CD4-positive, alpha-beta T cell treated with Interferon alpha-2 for 1 hour (primary cell): ENCODE data around the gene DUSP28.

Experiments
- DNase-seq, 2 donors: peaks; one replicate each; pipeline ENCODE4 v3.0.0-alpha.2; 2020 to 2022

DUSP28 gene

DNA sequence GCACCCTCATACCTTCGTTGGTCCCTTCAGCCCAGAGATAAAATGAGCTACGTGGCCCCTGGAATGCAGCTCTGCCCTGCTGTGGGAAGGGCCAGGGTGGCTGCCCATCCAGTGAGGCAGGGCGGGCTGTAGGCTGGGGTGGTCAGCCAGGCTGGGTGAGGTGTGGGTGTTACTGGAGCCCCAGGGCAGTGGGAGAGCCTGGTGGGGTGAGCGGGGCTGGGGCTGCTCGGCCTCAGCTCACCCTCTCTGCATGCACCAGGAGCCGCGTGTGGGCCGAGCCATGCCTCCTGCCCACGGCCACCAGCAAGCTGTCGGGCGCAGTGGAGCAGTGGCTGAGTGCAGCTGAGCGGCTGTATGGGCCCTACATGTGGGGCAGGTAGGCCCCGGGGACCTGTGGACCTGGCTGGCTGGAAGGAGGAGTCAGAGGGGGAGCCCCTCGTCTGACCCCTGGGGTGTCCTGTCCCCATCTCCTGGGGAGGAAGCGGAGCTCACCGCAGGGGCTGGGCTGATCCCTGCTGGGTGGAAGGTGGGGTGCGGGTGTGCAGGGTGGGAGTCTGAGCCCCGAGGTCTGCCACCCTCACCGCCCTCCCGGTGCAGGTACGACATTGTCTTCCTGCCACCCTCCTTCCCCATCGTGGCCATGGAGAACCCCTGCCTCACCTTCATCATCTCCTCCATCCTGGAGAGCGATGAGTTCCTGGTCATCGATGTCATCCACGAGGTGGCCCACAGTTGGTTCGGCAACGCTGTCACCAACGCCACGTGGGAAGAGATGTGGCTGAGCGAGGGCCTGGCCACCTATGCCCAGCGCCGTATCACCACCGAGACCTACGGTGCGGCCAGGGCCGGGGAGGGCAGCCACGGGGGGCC, 13.6 kb downstream of the DUSP28 start:
- DNase-seq, result no peak

DNA sequence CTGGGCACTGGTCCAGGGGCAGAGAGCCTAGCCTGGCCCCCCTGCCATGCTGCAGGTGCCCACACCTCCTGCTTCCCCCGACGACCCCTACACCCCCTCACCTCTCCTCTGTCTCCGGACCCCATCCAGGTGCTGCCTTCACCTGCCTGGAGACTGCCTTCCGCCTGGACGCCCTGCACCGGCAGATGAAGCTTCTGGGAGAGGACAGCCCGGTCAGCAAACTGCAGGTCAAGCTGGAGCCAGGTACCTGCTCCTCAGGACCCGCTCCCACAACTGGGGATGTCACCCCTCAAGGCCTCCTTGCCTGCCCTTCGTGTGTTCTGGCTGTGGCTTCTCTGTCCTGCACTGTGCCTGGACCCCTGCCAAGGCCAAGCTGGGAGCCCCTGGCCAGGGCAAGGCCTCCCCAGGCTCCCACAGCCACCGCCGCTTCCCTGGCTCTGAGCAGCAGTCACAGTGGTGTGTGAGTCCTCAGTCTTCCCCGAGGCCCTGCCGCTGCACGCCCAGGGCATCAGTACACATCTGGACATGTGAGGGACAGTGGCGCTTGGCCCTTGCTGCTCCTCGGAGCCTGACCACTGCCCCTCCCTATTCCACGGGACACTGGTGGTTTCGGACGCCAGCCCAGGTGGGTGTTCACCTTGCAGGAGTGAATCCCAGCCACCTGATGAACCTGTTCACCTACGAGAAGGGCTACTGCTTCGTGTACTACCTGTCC, 14.4 kb downstream of the DUSP28 start:
- no peak for DNase-seq

GRCh38 chr2:240575101-240575965, 15.2 kb downstream of the DUSP28 start:
- DNase-seq, result no peak

GRCh38 chr2:240576036-240576435, 15.9 kb downstream of the DUSP28 start:
- DNase-seq, result no peak

DNA sequence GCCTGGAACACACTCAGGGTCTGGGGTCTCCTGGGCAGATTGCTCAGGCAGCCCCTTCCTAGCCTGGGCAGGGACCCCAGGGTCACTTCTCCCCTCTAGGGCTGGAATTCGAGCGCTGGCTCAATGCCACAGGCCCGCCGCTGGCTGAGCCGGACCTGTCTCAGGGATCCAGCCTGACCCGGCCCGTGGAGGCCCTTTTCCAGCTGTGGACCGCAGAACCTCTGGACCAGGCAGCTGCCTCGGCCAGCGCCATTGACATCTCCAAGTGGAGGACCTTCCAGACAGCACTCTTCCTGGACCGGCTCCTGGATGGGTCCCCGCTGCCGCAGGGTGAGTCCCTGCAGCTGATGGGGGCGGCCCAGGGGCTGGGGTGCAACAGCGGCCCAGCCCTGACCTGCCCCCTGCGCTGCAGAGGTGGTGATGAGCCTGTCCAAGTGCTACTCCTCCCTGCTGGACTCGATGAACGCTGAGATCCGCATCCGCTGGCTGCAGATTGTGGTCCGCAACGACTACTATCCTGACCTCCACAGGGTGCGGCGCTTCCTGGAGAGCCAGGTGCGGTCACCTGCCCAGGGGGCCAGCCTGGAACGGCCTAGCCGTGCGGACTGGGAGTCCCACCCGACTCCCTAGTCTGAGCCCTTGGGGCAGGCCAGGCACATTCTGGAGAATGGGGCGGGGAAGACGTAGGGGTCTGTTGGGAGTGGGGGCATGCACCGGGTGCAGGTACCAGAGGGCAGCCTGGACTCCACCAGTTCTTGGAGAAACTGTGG, 16.5 kb downstream of the DUSP28 start:
- no peak for DNase-seq

- no peak for DNase-seq
Observed at GRCh38 chr2:240577281-240578109, 17.3 kb downstream of the DUSP28 start.

GRCh38 chr2:240578110-240578450, 17.9 kb downstream of the DUSP28 start:
- no peak for DNase-seq

GRCh38 chr2:240578488-240578887, 18.3 kb downstream of the DUSP28 start:
- DNase-seq, result no peak

DNA sequence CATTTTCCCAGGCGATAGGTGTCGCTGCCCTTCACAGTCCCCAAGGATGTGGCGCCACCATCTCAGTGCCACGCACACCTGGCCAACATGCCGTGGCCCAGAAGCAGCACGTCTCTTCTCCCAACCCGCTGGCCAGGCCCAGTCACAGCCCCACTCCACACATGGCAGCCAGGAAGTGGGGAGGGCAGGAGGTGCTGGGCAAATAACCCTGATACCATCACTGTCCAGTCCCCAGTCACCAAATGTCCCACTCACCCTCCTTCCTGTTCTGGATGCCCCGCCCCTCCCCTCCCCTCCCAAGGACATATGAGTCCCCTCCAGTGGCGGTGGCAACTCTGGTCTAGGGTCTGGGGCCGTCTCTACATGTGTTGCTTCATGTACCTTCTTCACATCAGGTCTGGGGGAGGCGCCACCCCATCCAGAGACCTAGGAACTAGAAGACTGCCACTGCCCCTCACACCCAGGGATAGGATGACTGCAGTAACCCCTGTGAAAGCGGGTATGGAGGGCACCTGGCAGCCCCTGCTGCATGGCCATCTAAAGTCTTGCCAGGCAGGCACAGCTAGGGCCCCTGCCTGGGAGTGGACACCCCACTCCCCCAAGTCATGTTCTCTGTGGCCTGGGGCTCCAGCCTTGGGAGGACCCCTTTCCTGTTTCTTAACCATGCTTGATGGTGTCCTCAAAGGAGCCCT, 19.1 kb downstream of the DUSP28 start:
- no peak for DNase-seq

GRCh38 chr2:240579771-240580614, 19.8 kb downstream of the DUSP28 start:
- peak; percentile 69 to 86 for DNase-seq

- no peak for DNase-seq
Observed at GRCh38 chr2:240581811-240582210, 21.7 kb downstream of the DUSP28 start.

DNA sequence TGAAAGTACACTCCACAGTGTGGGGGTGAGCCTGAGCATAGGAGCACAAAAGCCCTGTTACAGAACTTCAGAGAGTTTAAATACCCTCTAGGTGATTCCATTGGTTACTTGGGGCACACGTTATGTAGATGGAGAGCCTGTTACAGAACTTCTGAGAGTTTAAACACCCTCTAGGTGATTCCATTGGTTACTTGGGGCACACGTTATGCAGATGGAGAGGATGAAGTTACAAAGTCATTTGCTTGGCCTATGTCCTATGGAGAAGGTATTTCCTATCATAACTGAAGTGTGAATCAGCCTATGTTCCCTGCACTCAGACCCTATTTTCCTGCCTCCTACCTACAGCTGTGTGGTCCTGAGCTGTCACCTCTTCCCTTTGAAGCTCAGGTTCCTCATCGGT, 22.6 kb downstream of the DUSP28 start:
- DNase-seq, result no peak

GRCh38 chr2:240583774-240584173, 23.6 kb downstream of the DUSP28 start:
- DNase-seq, result no peak

GRCh38 chr2:240584486-240585031, 24.4 kb downstream of the DUSP28 start:
- peak in 1 of 2 donors; percentile 54 for DNase-seq

GRCh38 chr2:240585101-240585500, 24.9 kb downstream of the DUSP28 start:
- no peak for DNase-seq

DNA sequence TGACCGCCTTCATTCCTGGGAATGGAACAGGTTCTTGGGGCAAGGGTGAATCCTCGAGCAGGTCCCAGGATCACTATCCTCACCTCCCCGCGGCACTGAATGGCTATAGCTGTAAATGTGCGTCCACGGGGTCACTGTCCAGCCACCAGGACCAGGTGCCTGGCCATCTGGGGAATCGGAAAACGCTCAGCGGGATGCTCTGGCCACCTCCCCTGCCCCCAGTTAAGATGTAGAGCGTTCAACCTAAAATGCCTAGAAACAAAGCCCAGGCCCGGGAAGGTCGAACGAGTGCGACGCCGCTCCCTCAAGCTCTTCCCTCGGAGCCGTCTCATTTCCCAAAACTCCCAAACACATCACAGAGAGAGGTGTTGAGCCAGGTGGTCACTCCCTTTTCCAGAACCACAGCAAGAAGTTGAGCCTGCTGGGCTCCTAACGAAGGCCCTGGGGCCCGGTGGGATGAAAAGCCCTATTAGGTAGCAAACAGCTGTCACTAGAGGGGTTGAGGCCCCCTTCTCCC, 25.6 kb downstream of the DUSP28 start:
- no peak for DNase-seq

- DNase-seq, result peak; percentile 93 to 96
Observed at GRCh38 chr2:240586198-240586918, 26.2 kb downstream of the DUSP28 start, which contains the start of gene CAPN10. Gene CAPN10 (plus strand): TSS chr2:240586734. CDS start chr2:240586912, 178 bp downstream.
